Measurements from ENCODE around the gene SPOCD1. TPM values are rescaled to one million over a fixed set of nuclear protein-coding genes. Genes with fewer than 3 reads are reported as not detected.
A peak's percentile ranks its signal among the peaks of the same experiment; 100 is the strongest.

The SPOCD1 gene
- polyA plus RNA-seq, 1 experiment, result 78.8 TPM

DNA sequence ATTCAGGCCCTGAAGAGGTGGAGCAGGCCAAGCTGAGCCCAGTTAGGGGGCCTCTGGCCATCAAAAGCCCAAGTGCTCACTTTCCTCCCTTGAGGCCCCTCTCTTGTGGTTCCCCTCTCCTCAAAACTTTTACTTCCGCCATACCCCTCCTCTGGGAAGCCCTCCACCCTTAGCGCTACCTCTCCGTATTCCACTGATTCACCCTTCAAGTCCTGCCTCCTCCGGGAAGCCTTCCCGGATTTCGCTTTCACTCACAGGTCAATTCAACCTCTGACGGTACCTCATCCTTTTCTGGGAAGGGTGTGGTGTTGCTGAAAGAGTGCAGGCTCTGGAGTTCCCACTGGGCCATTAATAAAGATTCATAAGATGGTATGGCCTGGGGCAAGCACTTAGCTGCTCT, 19.1 kb downstream of the SPOCD1 start:
- no peak for DNase-seq (ENCODE audit: low read depth, low spot score)
- POLR2A ChIA-PET, result interaction anchor here (3.0 kb wide), 1 partner anchor 8 kb away, joined by 14 read pairs; no protein-coding TSS in a partner anchor
- no peak overlapping the region for H3K27ac ChIP-seq (ENCODE audit: low read depth, low read length)
- peak overlapping the region; percentile 88 for H3K4me3 ChIP-seq (ENCODE audit: low read depth, low read length)
- no peaks in the 10 kb centered on the region; the same call in 1 of the 2 replicates for H3K9me3 ChIP-seq (ENCODE audit: control insufficient read depth, insufficient read depth, low read length)
- TF ChIP-seq, protein P1, sequence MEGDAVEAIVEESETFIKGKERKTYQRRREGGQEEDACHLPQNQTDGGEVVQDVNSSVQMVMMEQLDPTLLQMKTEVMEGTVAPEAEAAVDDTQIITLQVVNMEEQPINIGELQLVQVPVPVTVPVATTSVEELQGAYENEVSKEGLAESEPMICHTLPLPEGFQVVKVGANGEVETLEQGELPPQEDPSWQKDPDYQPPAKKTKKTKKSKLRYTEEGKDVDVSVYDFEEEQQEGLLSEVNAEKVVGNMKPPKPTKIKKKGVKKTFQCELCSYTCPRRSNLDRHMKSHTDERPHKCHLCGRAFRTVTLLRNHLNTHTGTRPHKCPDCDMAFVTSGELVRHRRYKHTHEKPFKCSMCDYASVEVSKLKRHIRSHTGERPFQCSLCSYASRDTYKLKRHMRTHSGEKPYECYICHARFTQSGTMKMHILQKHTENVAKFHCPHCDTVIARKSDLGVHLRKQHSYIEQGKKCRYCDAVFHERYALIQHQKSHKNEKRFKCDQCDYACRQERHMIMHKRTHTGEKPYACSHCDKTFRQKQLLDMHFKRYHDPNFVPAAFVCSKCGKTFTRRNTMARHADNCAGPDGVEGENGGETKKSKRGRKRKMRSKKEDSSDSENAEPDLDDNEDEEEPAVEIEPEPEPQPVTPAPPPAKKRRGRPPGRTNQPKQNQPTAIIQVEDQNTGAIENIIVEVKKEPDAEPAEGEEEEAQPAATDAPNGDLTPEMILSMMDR (IDR thresholded peaks at IDR 0.05; ENCODE audit: low read depth, low read length), result no peak
- CTCF ChIA-PET, result interaction anchor here (1.7 kb wide), 1 partner anchor 167 kb away, joined by 5 read pairs; no protein-coding TSS in a partner anchor
- H3K27me3 ChIP-seq (ENCODE audit: control insufficient read depth, insufficient read depth, low read length), result no peaks in the 10 kb centered on the region

DNA sequence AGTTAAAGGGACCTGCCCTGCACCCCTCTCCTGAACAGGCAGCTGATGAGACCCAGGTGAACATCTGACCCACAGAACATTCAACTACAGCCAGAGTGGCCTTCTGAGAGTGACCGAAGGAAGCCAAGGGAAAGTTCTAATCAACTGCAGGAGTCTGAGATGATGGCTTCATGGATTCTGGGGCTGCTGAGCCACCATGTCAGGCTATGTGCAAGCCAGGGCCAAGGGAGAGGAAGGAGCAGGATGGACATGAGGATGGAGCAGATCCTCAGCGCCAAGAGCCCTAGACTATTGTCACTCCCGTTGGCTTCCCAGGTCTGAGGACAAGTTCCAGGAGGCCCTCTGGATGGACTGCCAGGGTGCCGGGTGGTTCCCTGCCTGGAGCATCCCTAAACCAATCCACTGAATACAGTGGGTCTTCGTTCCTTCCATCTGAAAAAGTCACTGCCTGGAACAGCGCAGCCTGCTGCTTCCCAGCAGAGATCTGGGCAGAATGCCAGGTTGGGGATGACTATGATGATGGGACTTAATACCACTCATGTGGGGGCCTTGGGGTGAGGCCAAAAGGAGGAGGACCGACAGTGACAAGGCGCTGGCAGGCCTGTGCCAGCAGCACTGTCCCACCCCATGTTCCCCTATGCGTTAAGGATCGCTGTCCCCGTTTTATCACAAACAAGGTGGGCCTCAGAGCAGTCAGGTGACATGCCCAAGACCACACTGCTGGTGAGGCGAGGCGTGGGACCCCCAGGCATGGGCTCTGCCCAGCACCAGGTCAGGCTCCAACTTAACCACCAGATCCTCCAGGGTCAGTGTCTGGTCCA, 19.8 kb downstream of the SPOCD1 start:
- Histone ChIP-seq H3K27ac (ENCODE audit: low read depth, low read length) (peak overlapping the region; percentile 39), H3K9me3 (ENCODE audit: control insufficient read depth, insufficient read depth, low read length) (no peaks in the 10 kb centered on the region; the same call in 1 of the 2 replicates), H3K27me3 (ENCODE audit: control insufficient read depth, insufficient read depth, low read length) (no peaks in the 10 kb centered on the region), H3K4me3 (ENCODE audit: low read depth, low read length) (peak overlapping the region; percentile 88)
- TF ChIP-seq, protein P1 (IDR thresholded peaks at IDR 0.05; ENCODE audit: low read depth, low read length), result peak; percentile 22; the same call in 1 of the 2 replicates
- CTCF ChIA-PET, result interaction anchor here (0.8 to 1.3 kb wide), 2 partner anchors 20 to 167 kb away, joined by 3 to 4 read pairs; partner anchors contain the start of gene SPOCD1
- peak; percentile 49 for DNase-seq (ENCODE audit: low read depth, low spot score)
- POLR2A ChIA-PET, result interaction anchor here (3.0 kb wide), 1 partner anchor 7 kb away, joined by 14 read pairs; no protein-coding TSS in a partner anchor

DNA sequence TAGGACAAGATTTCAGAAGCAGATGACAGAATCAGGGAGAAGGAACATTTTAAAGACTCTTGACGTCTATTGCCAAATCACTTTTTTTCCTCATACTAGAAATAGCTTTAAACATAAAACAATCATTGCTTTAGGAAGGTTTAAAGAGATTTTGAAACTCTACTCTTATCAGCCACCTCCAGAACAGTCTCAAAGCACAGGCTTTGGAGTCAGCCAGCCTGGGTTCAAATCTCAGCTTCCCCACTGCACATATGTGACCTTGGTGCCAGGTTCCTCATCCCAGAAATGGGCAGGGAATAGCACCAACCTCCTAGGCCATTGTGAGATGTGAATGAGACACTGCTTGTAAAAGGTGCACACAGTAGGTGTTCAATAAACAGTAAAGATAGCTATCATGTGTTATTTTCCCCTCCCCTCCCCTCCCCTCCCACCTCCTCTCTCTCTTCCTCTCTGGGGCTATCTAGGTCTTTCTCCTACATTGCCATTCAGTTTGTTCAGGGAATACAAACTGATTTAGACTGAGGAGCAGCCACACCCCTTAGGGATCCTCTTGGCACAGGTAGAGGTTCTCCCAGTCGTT, 20.6 kb downstream of the SPOCD1 start:
- H3K9me3 ChIP-seq (ENCODE audit: control insufficient read depth, insufficient read depth, low read length), result no peaks in the 10 kb centered on the region; the same call in 1 of the 2 replicates
- no peak overlapping the region for H3K27ac ChIP-seq (ENCODE audit: low read depth, low read length)
- peak overlapping the region; percentile 88; the same call in 1 of the 2 replicates for H3K4me3 ChIP-seq (ENCODE audit: low read depth, low read length)
- TF ChIP-seq, protein P1 (IDR thresholded peaks at IDR 0.05; ENCODE audit: low read depth, low read length), result no peak
- POLR2A ChIA-PET, result interaction anchor here (0.7 kb wide), 2 partner anchors 161 to 1293 kb away, joined by 3 to 6 read pairs; no protein-coding TSS in a partner anchor
- no peak for DNase-seq (ENCODE audit: low read depth, low spot score)
- H3K27me3 ChIP-seq (ENCODE audit: control insufficient read depth, insufficient read depth, low read length), result no peaks in the 10 kb centered on the region
- CTCF ChIA-PET, result interaction anchor here (0.8 to 1.3 kb wide), 2 partner anchors 20 to 168 kb away, joined by 3 to 4 read pairs; partner anchors contain the start of gene SPOCD1

DNA sequence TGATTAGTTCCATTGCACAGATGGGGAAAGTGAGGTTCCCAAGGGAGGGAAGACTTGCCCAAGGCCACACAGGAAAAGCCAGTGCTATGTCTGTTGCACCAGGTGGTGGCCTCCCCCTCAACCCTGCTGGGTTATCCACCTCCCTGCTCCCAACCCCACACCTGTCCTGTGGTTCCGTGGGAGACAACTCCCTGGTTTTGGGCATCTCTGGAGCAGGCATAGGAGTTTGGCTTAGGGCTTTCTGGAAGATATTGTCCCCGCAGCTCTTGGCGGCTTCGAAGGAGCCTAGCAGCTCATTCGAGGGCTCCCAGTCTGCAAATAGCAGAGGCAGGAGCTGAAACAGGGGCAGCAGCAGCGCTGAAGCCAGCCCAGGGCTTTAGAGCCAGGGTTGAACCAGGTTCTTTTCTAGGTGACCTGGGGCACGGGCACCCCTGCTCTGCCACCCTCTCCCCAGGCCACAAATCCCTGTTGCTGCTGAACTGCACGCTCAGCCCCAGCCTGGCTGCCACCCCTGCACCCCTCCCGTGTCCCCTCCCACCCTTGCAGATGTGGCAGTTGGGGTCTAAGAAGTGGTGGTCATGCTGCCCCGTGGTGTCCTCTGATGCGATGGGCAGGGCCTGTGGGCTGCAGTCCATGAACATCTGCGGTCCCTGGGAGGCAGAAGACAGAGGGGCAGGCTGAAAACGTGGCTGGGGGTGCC, 22.1 kb downstream of the SPOCD1 start:
- Histone ChIP-seq H3K9me3 (ENCODE audit: control insufficient read depth, insufficient read depth, low read length) (no peaks in the 10 kb centered on the region; the same call in 1 of the 2 replicates), H3K4me3 (ENCODE audit: low read depth, low read length) (no peak overlapping the region), H3K27me3 (ENCODE audit: control insufficient read depth, insufficient read depth, low read length) (no peaks in the 10 kb centered on the region), H3K27ac (ENCODE audit: low read depth, low read length) (peak overlapping the region; percentile 21)
- TF ChIP-seq, protein P1 (IDR thresholded peaks at IDR 0.05; ENCODE audit: low read depth, low read length), result no peak
- ChIA-PET POLR2A (no interaction called here), CTCF (no interaction called here)
- DNase-seq (ENCODE audit: low read depth, low spot score), result no peak

All from AG04450 (cell line).